ENCODE data around the gene RSPO4. TPM values are rescaled to one million over a fixed set of nuclear protein-coding genes. Genes with fewer than 3 reads are reported as not detected.

The RSPO4 gene
- total RNA-seq, 2 experiments from 2014 or later = 0.14 to 0.25 TPM

DNA sequence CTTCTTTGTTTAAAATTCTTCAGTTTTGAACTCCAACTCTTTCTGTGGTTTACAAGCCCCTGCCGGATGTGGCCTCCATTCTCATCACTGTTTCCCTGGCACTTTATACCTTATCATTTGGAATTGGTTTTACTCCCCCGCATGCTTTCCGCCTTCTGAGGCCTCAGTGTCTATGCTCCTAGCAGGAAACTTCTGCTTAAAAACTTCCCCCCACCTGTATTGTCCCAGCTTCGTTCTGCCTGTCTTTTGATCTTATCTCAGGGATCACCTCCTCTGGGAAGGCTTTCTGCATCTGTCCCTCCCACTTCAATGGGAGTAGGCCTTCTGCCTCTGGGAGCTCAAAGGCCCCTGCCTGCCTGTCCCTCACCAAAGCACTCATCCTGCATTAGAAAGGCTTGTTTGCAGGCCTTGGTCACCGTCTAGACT lies 82.6 kb downstream of the RSPO4 start:
- TF ChIP-seq, protein P1, sequence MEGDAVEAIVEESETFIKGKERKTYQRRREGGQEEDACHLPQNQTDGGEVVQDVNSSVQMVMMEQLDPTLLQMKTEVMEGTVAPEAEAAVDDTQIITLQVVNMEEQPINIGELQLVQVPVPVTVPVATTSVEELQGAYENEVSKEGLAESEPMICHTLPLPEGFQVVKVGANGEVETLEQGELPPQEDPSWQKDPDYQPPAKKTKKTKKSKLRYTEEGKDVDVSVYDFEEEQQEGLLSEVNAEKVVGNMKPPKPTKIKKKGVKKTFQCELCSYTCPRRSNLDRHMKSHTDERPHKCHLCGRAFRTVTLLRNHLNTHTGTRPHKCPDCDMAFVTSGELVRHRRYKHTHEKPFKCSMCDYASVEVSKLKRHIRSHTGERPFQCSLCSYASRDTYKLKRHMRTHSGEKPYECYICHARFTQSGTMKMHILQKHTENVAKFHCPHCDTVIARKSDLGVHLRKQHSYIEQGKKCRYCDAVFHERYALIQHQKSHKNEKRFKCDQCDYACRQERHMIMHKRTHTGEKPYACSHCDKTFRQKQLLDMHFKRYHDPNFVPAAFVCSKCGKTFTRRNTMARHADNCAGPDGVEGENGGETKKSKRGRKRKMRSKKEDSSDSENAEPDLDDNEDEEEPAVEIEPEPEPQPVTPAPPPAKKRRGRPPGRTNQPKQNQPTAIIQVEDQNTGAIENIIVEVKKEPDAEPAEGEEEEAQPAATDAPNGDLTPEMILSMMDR (IDR thresholded peaks at IDR 0.05) = no peak
- Histone ChIP-seq H3K9me3 (ENCODE audit: control insufficient read depth in 1 of 2, insufficient read depth in 1 of 2, low read length in 2 of 2) (no peaks in the 10 kb centered on the region), H3K27ac (ENCODE audit: low read depth in 1 of 2, low read length in 2 of 2) (no peak overlapping the region), H3K27me3 (ENCODE audit: control insufficient read depth in 1 of 2, insufficient read depth in 2 of 2, low read length in 2 of 2) (no peaks in the 10 kb centered on the region), H3K36me3 (ENCODE audit: insufficient read depth, low read length) (no peaks in the 10 kb centered on the region), H3K4me1 (ENCODE audit: insufficient read depth, low read length) (no peaks in the 10 kb centered on the region), H3K4me3 (ENCODE audit: low read length) (no peak overlapping the region)
- Mint-ChIP-seq H3K4me1 (ENCODE audit: low read depth) (no peaks in the 10 kb centered on the region), H3K36me3 (ENCODE audit: low read depth) (no peaks in the 10 kb centered on the region), H3K9me3 (no peaks in the 10 kb centered on the region), H3K4me3 (no peak overlapping the region), H3K27me3 (peaks cover 14% of the 10 kb centered on the region), H3K27ac (no peak overlapping the region)
- DNase-seq = no peak
- ChIA-PET CTCF (no interaction called here), POLR2A (no interaction called here)
- ATAC-seq (ENCODE audit: poor library complexity) = no peak
- intact Hi-C loops (cut with DNase I, micrococcal nuclease) = no loop called here

DNA sequence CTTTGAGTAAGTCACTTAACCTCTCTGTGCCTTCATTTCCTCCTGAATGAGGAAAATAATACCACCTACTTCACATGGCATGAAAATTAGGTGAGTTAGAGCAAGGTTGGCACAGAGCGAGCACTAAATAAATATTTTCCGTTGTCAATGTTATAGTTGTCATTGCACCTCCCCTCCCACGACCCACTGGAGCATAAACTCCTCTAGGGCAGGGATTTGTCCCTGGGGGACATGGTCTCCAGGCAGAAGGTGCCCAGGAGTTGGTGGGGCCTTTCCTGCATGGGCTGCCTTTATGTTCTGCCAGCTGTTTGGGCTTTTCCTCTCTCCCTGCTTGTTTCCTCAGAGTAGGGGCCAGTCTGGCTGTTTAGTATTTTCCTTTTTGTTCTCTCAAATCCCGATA lies 84.7 kb downstream of the RSPO4 start:
- no peaks in the 10 kb centered on the region for H3K4me1 Mint-ChIP-seq (ENCODE audit: low read depth)
- ChIA-PET CTCF (no interaction called here), POLR2A (no interaction called here)
- no peak overlapping the region for H3K27ac Mint-ChIP-seq
- Histone ChIP-seq H3K4me1 (ENCODE audit: insufficient read depth, low read length) (no peaks in the 10 kb centered on the region), H3K36me3 (ENCODE audit: insufficient read depth, low read length) (no peaks in the 10 kb centered on the region), H3K4me3 (ENCODE audit: low read length) (no peak overlapping the region), H3K27ac (ENCODE audit: low read depth in 1 of 2, low read length in 2 of 2) (no peak overlapping the region), H3K27me3 (ENCODE audit: control insufficient read depth in 1 of 2, insufficient read depth in 2 of 2, low read length in 2 of 2) (no peaks in the 10 kb centered on the region), H3K9me3 (ENCODE audit: control insufficient read depth in 1 of 2, insufficient read depth in 1 of 2, low read length in 2 of 2) (no peaks in the 10 kb centered on the region)
- H3K4me3 Mint-ChIP-seq = no peak overlapping the region
- ATAC-seq (ENCODE audit: poor library complexity) (no peak), DNase-seq (no peak)
- TF ChIP-seq, protein P1 (IDR thresholded peaks at IDR 0.05) = no peak
- intact Hi-C loops (cut with DNase I, micrococcal nuclease) = no loop called here
- H3K27me3 Mint-ChIP-seq = peaks cover 19% of the 10 kb centered on the region
- H3K9me3 Mint-ChIP-seq = no peaks in the 10 kb centered on the region
- no peaks in the 10 kb centered on the region for H3K36me3 Mint-ChIP-seq (ENCODE audit: low read depth)

- intact Hi-C loops (cut with DNase I, micrococcal nuclease) = no loop called here
- no peaks in the 10 kb centered on the region for H3K9me3 Mint-ChIP-seq
- no peaks in the 10 kb centered on the region for H3K36me3 Mint-ChIP-seq (ENCODE audit: low read depth)
- Histone ChIP-seq H3K4me1 (ENCODE audit: insufficient read depth, low read length) (no peaks in the 10 kb centered on the region), H3K36me3 (ENCODE audit: insufficient read depth, low read length) (no peaks in the 10 kb centered on the region), H3K4me3 (ENCODE audit: low read length) (no peak overlapping the region), H3K27ac (ENCODE audit: low read depth in 1 of 2, low read length in 2 of 2) (no peak overlapping the region), H3K9me3 (ENCODE audit: control insufficient read depth in 1 of 2, insufficient read depth in 1 of 2, low read length in 2 of 2) (no peaks in the 10 kb centered on the region), H3K27me3 (ENCODE audit: control insufficient read depth in 1 of 2, insufficient read depth in 2 of 2, low read length in 2 of 2) (no peaks in the 10 kb centered on the region)
- H3K4me3 Mint-ChIP-seq = no peak overlapping the region
- H3K27me3 Mint-ChIP-seq = peaks cover 19% of the 10 kb centered on the region
- ATAC-seq (ENCODE audit: poor library complexity) = no peak
- ChIA-PET CTCF (no interaction called here), POLR2A (no interaction called here)
- TF ChIP-seq, protein P1 (IDR thresholded peaks at IDR 0.05) = no peak
- DNase-seq = no peak
- H3K4me1 Mint-ChIP-seq (ENCODE audit: low read depth) = no peaks in the 10 kb centered on the region
- no peak overlapping the region for H3K27ac Mint-ChIP-seq
These were observed 85.3 kb downstream of the RSPO4 start for GRCh38 chr20:916825-917224.
